BE2C (cell line): ENCODE measurements around the gene FCGR3B.
"Not testable (repeated sequence)": the region's sequence is repeated elsewhere in the genome, so short reads cannot be mapped to it uniquely, and the experiment has no call there.

Experiments used
- DNase-seq: peaks from one replicate; pipeline ENCODE4 v3.0.0-alpha.2; 2020
- H3K27me3 ChIP-seq: fragments of 250-450 bp; sonication (Bioruptor Pico); 2 replicates; pipeline ENCODE4 v1.5.1; 2020; ENCODE audit warnings: mild to moderate bottlenecking
- H3K36me3 ChIP-seq: fragments of 250-450 bp; sonication (Bioruptor Pico); 2 replicates; pipeline ENCODE4 v1.5.1; 2020; ENCODE audit warnings: mild to moderate bottlenecking
- H3K4me1 ChIP-seq: fragments of 250-450 bp; sonication (Bioruptor Pico); 2 replicates; pipeline ENCODE4 v1.5.1; 2020
- H3K4me3 ChIP-seq: 2 replicates; pipeline ENCODE4 v1.5.1; 2011; ENCODE audit warnings: low read depth, low read length
- H3K9me3 ChIP-seq: fragments of 250-450 bp; sonication (Bioruptor Pico); 2 replicates; pipeline ENCODE4 v1.5.1; 2020

FCGR3B gene

GRCh38 chr1:161576676-161577075 lies 54.3 kb downstream of the FCGR3B start:
- H3K4me1 ChIP-seq, DNase-seq, H3K27me3 ChIP-seq, H3K36me3 ChIP-seq, H3K9me3 ChIP-seq, H3K4me3 ChIP-seq: not testable (repeated sequence)
